Fibroblast of villous mesenchyme (primary cell): ENCODE data around the gene RELCH. TPM values are rescaled to one million over a fixed set of nuclear protein-coding genes. Genes with fewer than 3 reads are reported as not detected.

ENCODE experiments used
- DNase-seq: peaks from one replicate; pipeline ENCODE4 v3.0.0-alpha.2; 2010; ENCODE audit warnings: low read depth
- H3K4me3 ChIP-seq: 2 replicates; pipeline ENCODE4 v1.5.1; 2011; ENCODE audit warnings: low read depth, mild to moderate bottlenecking, low read length
- total RNA-seq: library from RNA; depleted of rRNA; stranded (reverse); fragments of >200 nt; gene quantifications from 2 replicates; pipeline ENCODE4 v1.2.3, GENCODE V29; 2012
- TF ChIP-seq, protein P1 (sequence below): IDR thresholded peaks from 2 replicates; pipeline ENCODE4 v1.5.1; 2012; ENCODE audit warnings: low read depth, mild to moderate bottlenecking, low read length; ENCODE audit not compliant: insufficient read depth

RELCH gene
- total RNA-seq, 1 donor, result 50.1 TPM

DNA sequence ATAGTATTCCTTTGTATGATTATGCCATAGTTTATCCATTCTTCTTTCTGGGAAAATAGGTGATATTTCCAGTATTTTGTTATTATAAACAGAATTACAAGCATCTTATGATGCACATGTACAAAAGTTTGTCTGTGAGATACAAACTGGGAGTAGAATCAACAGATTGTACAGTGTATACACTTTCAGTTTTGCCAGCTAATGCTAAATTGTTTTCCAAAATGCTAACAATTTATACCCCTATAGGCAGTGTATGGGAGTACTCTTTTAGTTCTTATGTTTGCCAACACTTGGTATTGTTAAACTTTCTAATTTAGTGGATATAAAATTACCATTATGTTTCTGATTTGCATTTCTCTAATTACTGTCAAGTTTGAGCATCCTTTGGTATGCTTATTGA is 107.0 kb downstream of the RELCH start:
- DNase-seq, result no peak
- TF ChIP-seq, protein P1, sequence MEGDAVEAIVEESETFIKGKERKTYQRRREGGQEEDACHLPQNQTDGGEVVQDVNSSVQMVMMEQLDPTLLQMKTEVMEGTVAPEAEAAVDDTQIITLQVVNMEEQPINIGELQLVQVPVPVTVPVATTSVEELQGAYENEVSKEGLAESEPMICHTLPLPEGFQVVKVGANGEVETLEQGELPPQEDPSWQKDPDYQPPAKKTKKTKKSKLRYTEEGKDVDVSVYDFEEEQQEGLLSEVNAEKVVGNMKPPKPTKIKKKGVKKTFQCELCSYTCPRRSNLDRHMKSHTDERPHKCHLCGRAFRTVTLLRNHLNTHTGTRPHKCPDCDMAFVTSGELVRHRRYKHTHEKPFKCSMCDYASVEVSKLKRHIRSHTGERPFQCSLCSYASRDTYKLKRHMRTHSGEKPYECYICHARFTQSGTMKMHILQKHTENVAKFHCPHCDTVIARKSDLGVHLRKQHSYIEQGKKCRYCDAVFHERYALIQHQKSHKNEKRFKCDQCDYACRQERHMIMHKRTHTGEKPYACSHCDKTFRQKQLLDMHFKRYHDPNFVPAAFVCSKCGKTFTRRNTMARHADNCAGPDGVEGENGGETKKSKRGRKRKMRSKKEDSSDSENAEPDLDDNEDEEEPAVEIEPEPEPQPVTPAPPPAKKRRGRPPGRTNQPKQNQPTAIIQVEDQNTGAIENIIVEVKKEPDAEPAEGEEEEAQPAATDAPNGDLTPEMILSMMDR, result no peak
- H3K4me3 ChIP-seq, result no peak overlapping the region

DNA sequence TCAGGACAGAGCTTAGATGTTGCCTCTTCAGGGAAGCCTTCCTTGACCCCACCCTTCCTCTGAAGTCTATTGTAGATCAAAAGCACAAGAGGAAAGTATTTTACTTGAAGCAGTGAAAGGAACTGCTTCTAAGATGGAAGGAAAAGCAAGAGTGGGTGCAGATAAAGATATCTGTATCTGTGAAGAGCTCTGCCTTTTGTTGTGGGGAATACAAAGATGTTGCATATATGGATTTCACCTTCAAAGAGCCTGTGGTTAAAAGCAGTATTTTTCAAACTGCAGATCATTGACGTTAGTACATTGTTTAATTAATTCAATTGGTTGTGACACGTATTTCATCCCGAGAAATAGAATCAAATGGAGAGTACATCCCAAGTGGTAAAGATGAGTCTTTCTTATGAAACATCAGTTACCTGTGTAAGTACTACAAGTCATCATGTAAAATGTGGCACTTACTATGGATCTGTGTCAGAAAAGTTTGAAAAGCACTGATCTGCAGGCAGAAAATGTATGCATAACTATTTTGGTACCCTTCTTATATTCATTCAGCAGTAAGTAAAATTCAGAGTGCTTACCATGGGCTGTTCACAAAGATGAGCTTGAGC is 113.4 kb downstream of the RELCH start:
- TF ChIP-seq, protein P1, result no peak
- no peak for DNase-seq
- H3K4me3 ChIP-seq, result no peak overlapping the region

DNA sequence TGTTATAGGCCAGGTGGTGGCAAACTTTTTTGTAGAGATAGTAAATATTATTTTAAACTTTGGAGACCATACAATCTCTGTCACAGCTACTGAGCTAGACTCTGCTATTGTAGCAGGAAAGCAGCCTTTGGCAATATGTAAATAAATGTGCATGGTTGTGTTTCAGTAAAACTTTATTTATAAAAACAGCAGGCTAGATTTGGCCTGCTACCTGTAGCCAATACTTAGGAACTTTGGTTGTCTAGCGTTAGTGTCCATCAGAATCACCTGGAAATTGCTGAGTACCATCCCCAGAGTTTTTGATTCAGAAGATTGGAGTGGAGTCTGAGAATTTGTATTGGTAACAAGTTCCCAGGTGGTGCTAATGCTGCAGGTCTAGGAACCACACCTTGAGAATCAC is 114.3 kb downstream of the RELCH start:
- TF ChIP-seq, protein P1, result no peak
- H3K4me3 ChIP-seq, result no peak overlapping the region
- DNase-seq, result no peak

DNA sequence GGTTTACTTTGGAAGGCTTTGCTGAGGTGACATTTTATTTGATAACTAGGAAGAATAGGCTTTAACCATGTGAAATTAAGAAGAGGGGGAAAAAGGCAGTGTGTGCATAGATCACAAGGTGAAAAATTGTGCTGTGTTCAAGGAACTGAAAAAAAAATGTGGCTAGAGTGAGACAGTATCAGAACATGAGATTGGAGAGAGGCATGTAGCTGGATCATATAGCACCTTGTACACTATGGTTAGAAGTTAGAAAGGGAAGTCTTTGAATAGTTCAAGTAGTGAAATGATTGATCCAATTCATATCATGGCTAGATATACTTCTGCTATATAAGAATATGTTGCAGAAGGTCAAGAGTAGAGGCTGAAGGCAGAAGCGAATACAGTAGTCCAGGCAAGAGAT is 125.8 kb downstream of the RELCH start:
- H3K4me3 ChIP-seq, result no peak overlapping the region
- no peak for DNase-seq
- TF ChIP-seq, protein P1, result no peak

DNA sequence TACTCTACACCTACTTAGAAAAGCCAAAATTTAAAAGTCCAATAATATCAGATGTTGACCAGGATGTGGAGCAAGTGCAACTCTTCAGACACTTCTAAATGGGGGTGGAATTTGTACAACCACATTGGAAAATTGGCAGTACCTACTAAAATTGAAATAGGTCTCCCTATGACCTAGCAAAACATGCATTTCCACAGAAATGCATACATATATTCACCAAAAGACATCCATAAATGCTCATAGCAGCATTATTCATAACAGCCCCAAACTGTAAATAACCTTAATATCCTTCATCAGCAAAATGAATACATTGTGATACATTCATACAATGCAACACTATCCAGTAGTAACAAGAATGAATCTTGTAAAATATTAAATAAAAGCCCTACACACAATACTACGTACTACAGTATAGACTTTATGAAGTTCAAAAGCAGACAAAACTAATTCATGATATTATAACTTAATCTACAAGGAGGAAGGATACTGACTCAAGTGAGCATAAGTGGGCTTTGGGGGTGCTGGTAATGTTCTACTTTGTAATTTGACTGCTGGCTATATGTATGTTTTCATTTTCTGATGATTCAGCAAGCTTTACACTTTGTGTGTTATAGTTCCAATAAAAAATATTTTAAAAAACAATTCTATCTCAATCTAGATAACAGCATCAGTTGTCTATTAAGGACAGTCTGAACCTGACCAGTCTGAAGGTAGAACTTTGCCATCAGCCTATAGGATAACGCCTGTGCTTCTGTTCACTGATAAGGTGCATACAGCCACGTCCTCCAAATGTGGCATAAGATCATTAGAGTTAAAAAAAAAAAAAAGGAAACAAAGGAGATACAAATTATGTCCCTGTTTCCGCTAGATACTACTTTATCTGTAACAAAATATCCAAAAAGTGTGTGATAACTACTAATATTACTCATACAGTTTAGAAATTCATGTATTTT is 131.4 kb downstream of the RELCH start:
- TF ChIP-seq, protein P1, result no peak
- no peak overlapping the region for H3K4me3 ChIP-seq
- no peak for DNase-seq

DNA sequence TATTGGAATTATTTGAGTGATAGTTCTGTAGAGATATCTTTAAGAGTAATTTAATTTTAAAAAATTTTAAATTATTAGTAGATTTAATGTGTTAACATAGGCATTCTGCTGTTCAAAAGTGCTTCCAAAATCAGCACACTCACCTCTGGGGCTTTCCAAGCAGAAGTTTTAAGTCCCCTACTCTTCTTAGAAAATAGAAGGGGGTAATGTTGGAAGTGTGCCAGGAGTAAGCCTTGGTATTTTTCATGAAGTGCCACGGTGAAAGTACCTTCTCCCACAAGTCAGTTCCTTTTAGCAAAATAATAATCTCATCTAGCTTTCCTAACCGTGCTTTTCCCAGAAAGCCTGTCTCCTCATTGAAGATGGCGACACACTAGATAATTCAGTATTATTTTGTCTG is 134.1 kb downstream of the RELCH start:
- no peak overlapping the region for H3K4me3 ChIP-seq
- no peak for DNase-seq
- TF ChIP-seq, protein P1, result no peak
